Karpas-422 (cell line): ENCODE measurements around the gene ROCK1. TPM values are rescaled to one million over a fixed set of nuclear protein-coding genes. Genes with fewer than 3 reads are reported as not detected.
"Not testable (repeated sequence)": the region's sequence is repeated elsewhere in the genome, so short reads cannot be mapped to it uniquely, and the experiment has no call there.

Experiments used
- DNase-seq: peaks from one replicate; pipeline ENCODE4 v3.0.0-alpha.2; 2015
- H2AFZ ChIP-seq: fragments of 200-600 bp; sonication (generic); 2 replicates; pipeline ENCODE4 v1.6.1; 2014; ENCODE audit warnings: antibody characterized with exemption, low read length, mixed read lengths
- H3K27ac ChIP-seq: fragments of 200-600 bp; sonication (generic); 2 replicates; pipeline ENCODE4 v1.5.1; 2014; ENCODE audit warnings: mild to moderate bottlenecking, low read length, moderate library complexity
- H3K27me3 ChIP-seq: fragments of 200-600 bp; sonication (generic); 2 replicates; pipeline ENCODE4 v1.6.1; 2014; ENCODE audit warnings: low read length, mixed read lengths
- H3K36me3 ChIP-seq: fragments of 200-600 bp; sonication (generic); 2 replicates; pipeline ENCODE4 v1.6.1; 2014; ENCODE audit warnings: low read length, mixed read lengths; ENCODE audit not compliant: insufficient read depth
- H3K4me1 ChIP-seq: fragments of 200-600 bp; sonication (generic); 2 replicates; pipeline ENCODE4 v1.6.1; 2014; ENCODE audit warnings: mild to moderate bottlenecking, low read length, mixed read lengths
- H3K4me2 ChIP-seq: fragments of 200-600 bp; sonication (generic); 2 replicates; pipeline ENCODE4 v1.6.1; 2014; ENCODE audit warnings: low read length, low read depth, mild to moderate bottlenecking; ENCODE audit not compliant: poor library complexity, severe bottlenecking
- H3K4me3 ChIP-seq: fragments of 200-600 bp; sonication (generic); 2 replicates; pipeline ENCODE4 v1.5.1; 2014; ENCODE audit warnings: mild to moderate bottlenecking, antibody characterized with exemption, low read length, mixed read lengths
- H3K79me2 ChIP-seq: fragments of 200-600 bp; sonication (generic); 2 replicates; pipeline ENCODE4 v1.6.1; 2014; ENCODE audit warnings: mild to moderate bottlenecking, low read length, mixed read lengths
- H3K9ac ChIP-seq: fragments of 200-600 bp; sonication (generic); 2 replicates; pipeline ENCODE4 v1.6.0; 2014; ENCODE audit warnings: low read length
- H3K9me2 ChIP-seq: fragments of 200-600 bp; sonication (generic), shearing (Covaris generic); replicated peaks from 2 replicates; pipeline ENCODE4 v1.6.0; 2014; ENCODE audit warnings: mild to moderate bottlenecking, low read length, moderate library complexity; ENCODE audit not compliant: insufficient read depth
- H3K9me3 ChIP-seq: fragments of 300-700, 200-600 bp; sonication (generic); 2 replicates; pipeline ENCODE4 v1.6.1; 2014; ENCODE audit warnings: low read length, mixed read lengths
- H4K20me1 ChIP-seq: fragments of 200-600 bp; sonication (generic); 2 replicates; pipeline ENCODE4 v1.6.1; 2014; ENCODE audit warnings: mild to moderate bottlenecking, antibody characterized with exemption, low read length, low read depth; ENCODE audit not compliant: insufficient read depth
- small RNA-seq: library from RNA; depleted of rRNA; stranded (forward); fragments of <200 nt; gene quantifications from one replicate; pipeline ENCODE3, GENCODE V24; 2014
- total RNA-seq: library from RNA; depleted of rRNA; stranded (reverse); fragments of >200 nt; shearing (Covaris generic); gene quantifications from 2 replicates; pipeline ENCODE4 v1.2.3, GENCODE V29; 2014; ENCODE audit warnings: low replicate concordance; rRNA removed

Gene ROCK1
- total RNA-seq, 1 experiment from 2014 or later, result 47.0 TPM

GRCh38 chr18:20971886-20972267 lies 139.7 kb downstream of the ROCK1 start:
- no peaks in the 10 kb centered on the region for H3K4me1 ChIP-seq
- H3K79me2 ChIP-seq, result peaks cover 3% of the 10 kb centered on the region; the same call in 1 of the 2 replicates
- no peak overlapping the region for H3K27ac ChIP-seq
- no peak overlapping the region for H3K4me3 ChIP-seq
- H3K4me2 ChIP-seq, result no peak overlapping the region
- H4K20me1 ChIP-seq, result no peaks in the 10 kb centered on the region
- H3K9me3 ChIP-seq, result no peaks in the 10 kb centered on the region
- H2AFZ ChIP-seq, result no peak overlapping the region
- H3K9ac ChIP-seq, result no peak overlapping the region
- no peaks in the 10 kb centered on the region for H3K9me2 ChIP-seq
- H3K27me3 ChIP-seq, result no peaks in the 10 kb centered on the region
- peaks cover 17% of the 10 kb centered on the region; the same call in 1 of the 2 replicates for H3K36me3 ChIP-seq
- peak; percentile 74 for DNase-seq

- no peaks in the 10 kb centered on the region for H4K20me1 ChIP-seq
- no peaks in the 10 kb centered on the region for H3K27me3 ChIP-seq
- peaks cover 26% of the 10 kb centered on the region; the same call in 1 of the 2 replicates for H3K36me3 ChIP-seq
- no peak overlapping the region for H2AFZ ChIP-seq
- no peak for DNase-seq
- no peak overlapping the region for H3K4me3 ChIP-seq
- no peak overlapping the region for H3K9ac ChIP-seq
- H3K4me2 ChIP-seq, result no peak overlapping the region
- H3K4me1 ChIP-seq, result no peaks in the 10 kb centered on the region
- H3K9me2 ChIP-seq, result no peaks in the 10 kb centered on the region
- peaks cover 11% of the 10 kb centered on the region for H3K79me2 ChIP-seq
- H3K27ac ChIP-seq, result no peak overlapping the region
- no peaks in the 10 kb centered on the region for H3K9me3 ChIP-seq
These were observed 144.8 kb downstream of the ROCK1 start for GRCh38 chr18:20966795-20967194.

DNA sequence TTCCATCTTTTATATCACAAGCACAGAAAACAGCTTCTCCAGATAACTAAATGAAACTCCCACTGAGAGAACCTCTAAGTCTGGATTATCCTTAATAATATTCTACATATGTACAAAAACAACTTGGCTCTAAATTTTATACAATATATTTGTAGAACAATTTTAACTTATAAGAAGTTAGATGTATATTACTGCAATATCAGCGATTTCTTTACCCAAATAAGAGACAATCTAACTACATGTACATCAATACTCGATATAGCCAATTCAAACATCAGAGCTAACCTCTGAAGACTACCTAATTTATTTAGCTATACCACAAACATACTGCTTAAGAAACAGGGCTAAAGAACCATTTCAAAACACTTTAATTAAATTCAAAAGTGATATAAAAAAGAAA lies 148.6 kb downstream of the ROCK1 start:
- Histone ChIP-seq H3K4me3 (no peak overlapping the region), H3K27me3 (no peaks in the 10 kb centered on the region), H3K4me2 (no peak overlapping the region), H3K4me1 (no peaks in the 10 kb centered on the region), H3K36me3 (peaks cover 25% of the 10 kb centered on the region; the same call in 1 of the 2 replicates), H3K9ac (no peak overlapping the region), H2AFZ (no peak overlapping the region), H3K79me2 (peaks cover 9% of the 10 kb centered on the region), H3K27ac (no peak overlapping the region), H3K9me2 (no peaks in the 10 kb centered on the region), H4K20me1 (no peaks in the 10 kb centered on the region), H3K9me3 (no peaks in the 10 kb centered on the region)
- no peak for DNase-seq

- H3K27ac ChIP-seq, result no peak overlapping the region
- no peaks in the 10 kb centered on the region for H3K9me2 ChIP-seq
- H4K20me1 ChIP-seq, result no peaks in the 10 kb centered on the region
- H3K36me3 ChIP-seq, result peaks cover 10% of the 10 kb centered on the region; the same call in 1 of the 2 replicates
- H3K4me2 ChIP-seq, result no peak overlapping the region
- DNase-seq, result no peak
- H3K79me2 ChIP-seq, result peaks cover 9% of the 10 kb centered on the region
- no peak overlapping the region for H3K4me3 ChIP-seq
- H2AFZ ChIP-seq, result no peak overlapping the region
- no peaks in the 10 kb centered on the region for H3K4me1 ChIP-seq
- H3K9me3 ChIP-seq, result no peaks in the 10 kb centered on the region
- H3K9ac ChIP-seq, result no peak overlapping the region
- H3K27me3 ChIP-seq, result no peaks in the 10 kb centered on the region
These were observed 150.9 kb downstream of the ROCK1 start for GRCh38 chr18:20960735-20961134.

DNA sequence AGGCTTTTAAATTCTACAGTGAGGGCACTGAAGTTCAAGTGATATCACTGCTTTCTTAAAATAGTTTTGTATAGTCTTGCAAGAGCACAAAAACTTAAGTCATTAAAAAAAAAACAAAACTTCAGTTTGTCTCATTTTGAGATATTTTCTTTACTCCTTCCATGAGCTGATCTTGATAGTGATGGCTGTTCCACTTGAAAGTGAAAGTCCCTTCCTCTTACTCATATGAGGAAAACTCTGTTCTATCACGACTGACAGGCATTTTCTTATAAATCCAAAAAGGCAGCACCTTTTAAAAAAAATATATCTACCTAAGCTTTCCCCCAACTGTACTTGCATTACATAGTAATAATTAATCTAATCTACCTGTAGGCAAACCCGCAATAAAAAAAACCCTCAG lies 160.8 kb downstream of the ROCK1 start:
- H3K9me2 ChIP-seq, H3K79me2 ChIP-seq, H3K4me1 ChIP-seq, H3K36me3 ChIP-seq, H3K27ac ChIP-seq, H3K4me3 ChIP-seq, H3K27me3 ChIP-seq, H3K9ac ChIP-seq, H2AFZ ChIP-seq, DNase-seq, H3K4me2 ChIP-seq, H3K9me3 ChIP-seq, H4K20me1 ChIP-seq: not testable (repeated sequence)

Small RNA genes within 50 kb of the gene (small RNA-seq; reads per million reads assigned to genes)
- not detected for gene RNU6-120P

Other genes starting within 250 kb of the ROCK1 start
- not detected in 2 replicates for gene GREB1L, start 130.4 kb upstream of the ROCK1 start, total RNA-seq